DMS79 treated with DMSO at 0.1 percent for 48 hours (cell line): Measurements from ENCODE around the gene NKX2-3.

Source experiments
- DNase-seq: peaks from one replicate; lab custom pipeline; 2025; lab: John Stamatoyannopoulos, UW

The NKX2-3 gene

DNA sequence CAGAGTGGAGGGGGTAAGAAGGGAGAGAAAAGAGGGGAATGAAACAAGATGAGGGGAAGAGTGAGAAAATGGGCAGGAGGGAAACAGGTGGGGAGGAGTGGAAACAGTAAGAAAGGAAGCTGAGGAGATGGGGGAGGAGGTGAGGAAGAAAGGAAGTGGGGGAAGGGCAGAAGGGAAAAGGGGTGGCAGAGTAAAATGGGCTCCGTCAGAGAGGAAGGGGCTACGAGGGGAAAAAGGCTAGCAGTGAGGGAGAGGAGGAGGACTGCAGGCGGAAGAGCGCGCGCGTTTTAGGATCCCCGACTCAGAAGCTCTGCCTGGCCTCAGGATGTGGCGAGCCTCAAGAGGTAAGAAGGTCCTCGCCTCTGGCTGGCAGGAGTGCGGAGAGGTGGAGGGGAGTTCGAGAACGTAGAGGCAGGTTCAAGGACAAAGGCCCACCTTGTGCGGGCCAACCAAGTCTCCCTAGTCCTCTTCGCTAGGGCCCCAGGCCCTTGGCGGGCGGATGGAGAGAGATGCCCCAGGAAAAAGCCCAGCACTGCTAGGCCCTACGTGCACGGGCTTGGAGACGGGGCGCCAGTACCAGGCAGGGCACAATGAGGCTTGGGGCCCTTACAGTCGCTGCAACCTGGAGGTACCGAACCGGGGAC lies 5.8 kb upstream of the NKX2-3 start:
- no peak for DNase-seq

DNA sequence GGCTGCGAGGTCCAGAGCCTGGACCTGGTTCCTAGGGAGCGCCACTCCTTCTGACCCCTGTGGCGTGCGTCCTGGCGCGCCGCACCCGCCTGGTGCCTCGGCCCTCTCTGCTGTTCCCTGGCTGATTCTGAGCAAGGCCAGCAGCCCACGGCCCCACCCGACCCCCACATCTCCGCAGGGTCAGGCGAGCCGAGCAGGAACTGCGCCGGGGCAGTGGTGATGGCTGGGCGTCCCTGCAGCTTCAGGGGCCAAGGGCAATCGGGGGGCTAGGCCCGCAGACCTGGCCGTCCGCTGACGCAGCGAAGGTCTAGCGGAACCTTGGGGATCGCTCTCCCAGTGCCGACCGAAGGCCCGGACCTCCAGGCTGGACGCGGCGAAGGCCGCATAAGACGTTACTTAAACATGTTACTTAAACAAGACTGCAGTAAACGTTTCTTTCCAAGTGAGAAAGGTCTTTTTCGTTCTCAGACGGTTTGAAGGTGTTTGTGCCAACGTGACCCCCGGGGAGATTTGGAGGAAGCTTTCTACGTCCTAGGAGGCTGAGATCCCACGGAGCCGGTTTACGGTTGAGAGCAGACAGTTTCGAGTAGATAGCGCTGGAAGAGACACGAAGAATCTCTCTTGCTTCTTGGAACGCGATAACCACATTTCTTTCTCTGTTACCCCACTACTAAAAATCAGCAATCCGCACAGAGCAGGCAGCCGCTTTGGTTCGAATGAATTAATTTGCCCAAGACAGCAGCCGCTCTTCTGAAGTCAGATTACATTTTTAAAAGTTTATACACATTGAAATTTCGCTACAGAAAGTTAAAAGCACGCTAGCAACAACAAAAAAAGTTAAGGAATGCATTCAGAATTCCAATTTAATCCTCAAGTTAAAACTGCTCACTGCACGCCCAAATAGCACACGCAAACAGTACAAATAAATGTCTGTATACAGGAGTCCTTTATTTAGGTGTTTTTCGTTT lies 4.9 kb upstream of the NKX2-3 start:
- no peak for DNase-seq

DNA sequence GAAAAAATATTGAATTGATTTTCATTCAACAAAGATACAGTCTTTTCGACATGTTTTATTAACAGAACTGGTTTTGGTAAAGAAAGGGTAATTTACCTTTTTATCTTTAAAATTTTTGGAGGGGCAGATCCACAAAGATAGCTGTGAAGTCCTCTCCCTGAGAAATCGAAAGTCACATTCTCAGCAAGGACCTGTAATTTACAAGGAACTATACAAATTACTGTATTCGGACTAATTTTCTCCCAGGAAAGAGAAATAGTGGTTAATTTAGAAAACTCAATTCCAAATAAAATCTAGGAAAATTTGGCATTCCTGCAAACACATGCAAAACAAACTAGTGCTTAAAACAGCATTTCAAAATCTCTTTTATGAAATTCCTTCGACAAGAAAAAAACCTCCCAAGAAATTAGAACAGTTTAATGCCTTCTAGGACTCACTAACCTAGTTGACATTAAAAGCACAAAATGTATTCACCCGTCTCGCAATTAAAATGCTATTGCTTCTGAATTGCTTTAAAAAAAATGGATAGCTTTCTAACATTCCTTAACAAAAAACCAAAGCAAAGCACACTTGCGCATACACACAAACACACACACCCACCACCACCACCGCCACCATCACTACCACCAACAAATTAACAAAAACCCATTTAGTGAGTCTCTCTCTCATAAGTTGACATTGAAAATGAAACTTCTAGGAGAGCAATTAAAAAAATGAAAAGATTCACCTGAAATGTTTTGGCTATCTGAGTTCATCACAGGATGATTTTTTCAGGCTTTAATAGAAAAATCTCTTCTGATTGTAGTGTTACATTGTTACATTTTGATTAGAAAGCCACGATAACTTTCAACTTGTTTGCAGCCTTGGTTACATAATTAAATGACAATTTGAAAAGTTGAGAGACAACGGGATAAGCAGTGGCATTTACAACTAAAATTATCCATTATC lies 4.0 kb upstream of the NKX2-3 start:
- DNase-seq, result no peak

DNA sequence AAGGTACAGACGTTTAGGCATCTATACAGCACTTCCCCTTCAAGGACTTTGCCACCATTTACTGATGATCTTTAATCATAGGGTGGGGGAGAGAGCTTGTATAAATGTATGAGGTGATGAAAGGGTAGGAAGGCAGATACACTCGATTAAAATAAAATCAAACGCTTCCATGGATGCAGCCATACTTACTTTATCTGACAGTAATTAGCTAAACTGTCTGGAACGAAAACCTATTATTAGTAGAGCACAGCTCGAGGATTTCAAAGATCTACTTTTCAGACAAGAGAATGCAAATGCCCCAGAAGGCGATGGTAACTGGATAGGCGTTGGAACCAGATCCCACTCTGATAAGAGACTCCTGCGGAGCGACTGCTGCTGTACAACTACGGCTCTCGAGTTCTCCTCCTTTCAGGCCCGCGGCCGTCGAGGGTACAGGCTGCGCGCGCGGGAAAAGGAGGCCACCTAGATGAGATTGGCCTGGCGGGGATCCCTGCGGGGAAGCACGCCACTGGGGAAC lies 3.1 kb upstream of the NKX2-3 start:
- no peak for DNase-seq

DNA sequence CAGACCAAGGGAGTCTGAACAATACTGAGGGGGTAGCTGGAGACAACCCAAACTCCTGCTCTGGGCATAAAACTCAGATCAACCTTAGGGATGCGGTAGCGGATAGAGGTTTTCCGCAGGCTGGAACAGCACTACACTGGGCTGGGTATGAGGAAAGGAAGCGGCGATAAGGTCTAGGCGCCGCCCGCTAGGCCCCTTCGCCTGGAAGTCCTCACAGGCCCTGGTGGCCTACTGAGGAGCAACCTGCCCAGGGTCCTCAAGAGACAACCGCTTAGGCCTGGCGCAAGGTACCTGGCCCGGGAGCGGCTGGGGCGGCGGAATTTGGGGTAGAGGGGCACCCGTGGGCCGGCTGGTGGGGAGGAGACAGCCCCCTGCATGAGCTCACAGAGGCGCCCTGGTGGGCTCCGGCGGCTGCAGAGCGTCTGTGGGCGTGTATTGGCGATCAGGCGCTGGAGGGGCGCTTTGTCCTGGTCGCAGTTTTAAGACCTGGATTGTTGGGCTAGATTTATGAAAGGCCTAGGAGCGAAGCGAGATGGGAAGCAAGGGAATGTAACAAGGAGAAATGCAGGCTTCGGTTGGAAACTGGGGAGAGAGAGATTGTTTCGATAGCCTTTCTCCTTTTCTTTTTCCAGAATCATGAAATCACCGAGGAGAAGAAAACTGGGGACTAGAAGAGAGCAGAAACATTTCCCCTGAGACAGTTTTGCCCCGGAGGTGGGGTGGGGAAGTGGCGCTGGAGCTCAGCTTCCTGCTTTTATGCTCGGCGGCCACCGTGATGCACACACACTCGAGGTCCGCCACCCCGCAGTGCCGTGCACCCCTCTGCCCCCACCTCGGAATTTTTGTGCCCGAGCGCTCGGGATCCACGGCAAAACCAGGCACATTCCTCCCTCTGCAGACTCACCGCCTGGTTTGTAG lies 2.4 kb upstream of the NKX2-3 start:
- DNase-seq, result no peak

DNA sequence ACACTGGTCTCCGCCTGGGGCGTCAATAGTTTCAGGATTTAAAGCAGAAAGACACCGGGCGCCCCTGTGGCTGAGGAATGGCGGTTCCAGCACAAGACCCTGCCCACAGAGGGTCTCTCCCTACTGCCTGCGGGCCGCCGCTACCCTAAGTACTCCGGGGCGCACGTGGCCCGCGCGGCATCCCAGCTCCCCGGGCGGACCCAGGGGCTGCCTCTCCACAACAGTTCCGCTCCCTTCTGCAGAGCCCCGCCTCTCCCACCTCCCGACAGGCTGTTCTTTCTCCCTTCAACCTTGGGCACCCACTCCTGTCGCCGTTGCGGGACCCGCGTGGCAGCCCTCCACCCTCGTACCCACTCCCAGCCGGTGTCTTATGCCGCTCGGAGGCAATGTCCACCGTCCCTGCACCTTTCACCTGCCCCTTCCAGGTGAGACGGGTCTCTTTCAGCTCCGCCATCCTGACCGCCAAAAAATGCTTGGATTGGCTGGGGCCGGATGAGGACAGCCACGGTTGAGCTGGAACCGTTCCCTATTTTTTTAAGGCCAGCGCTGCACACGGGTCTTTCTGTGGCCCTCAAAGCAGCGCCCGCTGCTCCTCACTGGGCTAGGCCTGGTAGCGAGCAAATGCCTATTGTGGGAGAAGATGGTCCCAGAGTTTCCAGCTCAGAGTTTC lies 1.6 kb upstream of the NKX2-3 start:
- no peak for DNase-seq

DNA sequence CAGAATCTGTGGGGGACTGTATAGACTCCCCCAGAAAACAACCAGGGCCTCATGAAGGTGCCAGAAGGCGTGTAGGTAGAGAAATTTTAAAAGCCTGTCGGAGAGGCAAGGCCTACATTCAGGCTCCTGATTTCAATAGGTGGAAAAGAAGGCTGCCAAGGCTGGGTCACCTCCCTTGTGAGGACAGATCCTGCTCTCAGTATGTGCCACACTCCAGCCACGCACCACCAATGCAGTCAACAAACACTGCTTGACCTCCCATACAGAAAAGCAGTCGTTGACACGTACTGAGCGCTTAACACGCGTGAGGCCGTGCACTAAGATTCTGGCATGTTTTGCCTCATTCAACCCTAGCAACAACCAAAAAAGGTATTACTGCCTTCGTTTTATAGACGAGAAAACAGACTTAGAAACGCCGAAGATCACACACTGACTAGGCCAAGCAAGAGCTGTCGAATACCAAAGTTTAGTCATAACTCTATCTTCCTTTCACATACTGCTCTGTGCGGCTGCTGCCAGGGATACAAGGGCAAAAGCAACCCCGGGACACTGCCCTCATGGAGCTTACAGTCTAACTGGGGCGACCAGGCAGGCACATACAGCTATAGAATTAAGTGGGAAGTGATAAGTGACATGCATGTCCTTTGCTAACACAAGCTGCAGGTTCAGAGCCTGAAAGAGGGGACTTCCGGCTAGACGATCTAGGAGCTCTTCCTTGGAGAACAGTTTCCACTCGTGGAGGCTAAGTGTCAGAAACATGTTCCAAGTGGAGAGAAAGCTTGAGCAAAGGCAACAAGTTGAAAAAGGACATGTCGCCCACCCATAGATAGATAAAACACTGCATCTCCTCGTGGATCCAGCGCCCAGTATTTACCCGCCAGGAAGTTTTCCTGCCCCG lies 797 bp upstream of the NKX2-3 start:
- DNase-seq, result no peak

DNA sequence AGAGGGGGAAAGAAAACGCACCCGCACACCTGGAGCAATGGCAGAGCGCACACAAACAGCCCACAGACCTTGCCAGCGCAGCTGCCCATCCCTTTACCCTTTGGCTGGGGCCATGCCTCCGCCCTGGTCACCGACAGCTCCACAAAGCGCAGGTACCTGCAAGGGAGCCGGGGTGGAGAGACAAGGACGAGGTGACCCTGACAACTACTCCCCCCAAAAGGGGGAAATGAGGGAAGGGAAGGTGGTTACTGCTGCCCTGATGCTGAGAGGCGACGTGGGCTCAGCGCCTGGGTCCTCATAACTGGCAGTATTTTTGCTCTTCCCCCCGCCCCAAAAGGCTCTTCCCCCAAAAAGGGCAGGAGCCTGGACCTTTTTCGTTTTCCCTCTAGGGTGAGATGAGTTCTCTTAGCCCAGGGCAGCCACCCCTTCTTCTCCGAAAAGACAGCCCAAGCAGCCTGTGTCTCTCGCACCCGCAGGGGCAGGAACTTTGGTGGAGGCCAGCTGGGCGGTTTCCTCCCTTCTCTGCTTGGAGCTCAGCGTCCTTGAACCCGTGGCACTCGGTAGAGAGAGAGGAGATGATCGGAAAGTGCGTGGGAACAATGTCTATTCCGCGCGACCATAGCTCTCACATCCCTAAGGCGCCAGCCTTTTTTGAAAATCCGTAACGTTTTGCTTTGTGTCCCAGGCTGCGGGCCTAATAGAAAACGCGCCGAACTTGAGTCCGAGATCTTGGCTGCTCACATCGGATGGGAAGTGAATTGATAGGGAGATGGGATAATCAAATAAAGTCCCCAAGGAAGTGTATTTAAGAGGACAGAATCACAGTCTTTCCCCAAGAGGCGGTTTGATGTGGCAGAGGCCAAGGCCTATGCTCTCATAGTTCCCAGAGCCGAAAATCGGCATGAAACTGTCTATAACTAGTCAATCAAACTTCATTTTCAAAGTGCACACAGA lies 1.0 kb downstream of the NKX2-3 start:
- no peak for DNase-seq

DNA sequence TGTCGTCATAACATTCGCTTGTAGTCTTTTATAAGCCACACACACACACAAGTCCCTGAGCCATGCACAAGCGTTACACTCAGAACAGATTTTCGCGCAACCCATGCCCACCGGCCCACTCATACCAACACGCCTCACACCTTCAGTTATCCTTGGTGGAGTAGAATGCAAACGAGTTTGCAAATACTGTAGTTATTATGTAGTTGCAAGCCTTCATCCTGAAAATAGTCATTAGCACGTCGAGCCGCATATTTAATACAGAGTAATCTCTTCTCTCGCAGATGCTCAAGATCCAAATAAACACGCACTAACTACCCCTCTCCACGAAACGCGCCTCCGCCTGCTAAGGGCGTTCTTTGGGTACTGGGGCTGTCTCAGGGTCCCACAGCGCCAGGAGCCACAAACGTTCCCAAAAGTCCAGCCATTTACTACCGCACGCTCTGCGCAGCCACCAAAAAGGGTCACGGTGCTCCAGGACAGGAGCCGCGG lies 1.8 kb downstream of the NKX2-3 start:
- DNase-seq, result no peak

DNA sequence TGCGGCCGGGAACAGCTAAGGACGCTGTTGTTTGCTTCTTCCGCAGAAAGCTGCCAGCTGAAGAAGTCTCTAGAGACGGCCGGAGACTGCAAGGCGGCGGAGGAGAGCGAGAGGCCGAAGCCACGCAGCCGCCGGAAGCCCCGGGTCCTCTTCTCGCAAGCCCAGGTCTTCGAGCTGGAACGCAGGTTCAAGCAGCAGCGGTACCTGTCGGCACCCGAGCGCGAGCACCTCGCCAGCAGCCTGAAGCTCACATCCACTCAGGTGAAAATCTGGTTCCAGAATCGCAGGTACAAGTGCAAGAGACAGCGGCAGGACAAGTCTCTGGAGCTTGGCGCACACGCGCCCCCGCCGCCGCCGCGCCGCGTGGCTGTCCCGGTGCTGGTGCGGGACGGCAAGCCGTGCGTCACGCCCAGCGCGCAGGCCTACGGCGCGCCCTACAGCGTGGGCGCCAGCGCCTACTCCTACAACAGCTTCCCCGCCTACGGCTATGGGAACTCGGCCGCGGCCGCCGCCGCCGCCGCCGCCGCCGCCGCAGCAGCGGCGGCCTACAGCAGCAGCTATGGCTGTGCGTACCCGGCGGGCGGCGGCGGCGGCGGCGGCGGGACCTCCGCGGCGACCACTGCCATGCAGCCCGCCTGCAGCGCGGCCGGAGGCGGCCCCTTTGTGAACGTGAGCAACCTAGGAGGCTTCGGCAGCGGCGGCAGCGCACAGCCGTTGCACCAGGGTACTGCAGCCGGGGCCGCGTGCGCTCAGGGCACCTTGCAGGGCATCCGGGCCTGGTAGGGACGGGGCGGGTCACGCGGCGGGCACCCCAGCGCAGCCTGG lies 2.4 kb downstream of the NKX2-3 start:
- no peak for DNase-seq

DNA sequence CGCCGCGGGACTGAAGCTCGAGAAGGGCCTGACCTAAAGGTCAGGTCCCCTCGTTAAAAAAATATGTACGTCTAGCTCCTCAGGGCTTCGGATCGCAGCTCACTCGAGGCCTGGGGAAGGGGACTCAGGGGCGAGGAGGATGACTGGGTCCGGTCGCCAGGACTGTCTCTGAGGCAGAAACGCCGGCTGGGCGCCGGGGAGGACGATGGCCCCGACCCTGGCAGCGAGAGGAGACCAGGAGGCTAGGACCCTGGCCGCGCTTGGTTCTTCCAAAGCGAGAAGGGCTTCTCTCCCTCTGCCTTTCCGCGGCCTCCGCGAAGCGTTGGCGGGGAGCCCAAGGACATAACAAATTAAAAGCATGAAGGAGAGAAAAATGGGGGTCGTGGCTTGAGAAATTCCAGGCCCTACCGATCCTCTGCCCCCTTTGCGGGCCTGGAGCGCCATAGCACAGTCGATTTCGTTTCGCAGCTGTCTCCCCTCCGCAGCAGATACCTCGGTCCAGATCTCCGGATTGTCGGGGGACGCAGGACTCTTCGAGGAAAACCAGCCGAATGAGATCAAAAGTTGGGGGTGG lies 3.1 kb downstream of the NKX2-3 start:
- no peak for DNase-seq

DNA sequence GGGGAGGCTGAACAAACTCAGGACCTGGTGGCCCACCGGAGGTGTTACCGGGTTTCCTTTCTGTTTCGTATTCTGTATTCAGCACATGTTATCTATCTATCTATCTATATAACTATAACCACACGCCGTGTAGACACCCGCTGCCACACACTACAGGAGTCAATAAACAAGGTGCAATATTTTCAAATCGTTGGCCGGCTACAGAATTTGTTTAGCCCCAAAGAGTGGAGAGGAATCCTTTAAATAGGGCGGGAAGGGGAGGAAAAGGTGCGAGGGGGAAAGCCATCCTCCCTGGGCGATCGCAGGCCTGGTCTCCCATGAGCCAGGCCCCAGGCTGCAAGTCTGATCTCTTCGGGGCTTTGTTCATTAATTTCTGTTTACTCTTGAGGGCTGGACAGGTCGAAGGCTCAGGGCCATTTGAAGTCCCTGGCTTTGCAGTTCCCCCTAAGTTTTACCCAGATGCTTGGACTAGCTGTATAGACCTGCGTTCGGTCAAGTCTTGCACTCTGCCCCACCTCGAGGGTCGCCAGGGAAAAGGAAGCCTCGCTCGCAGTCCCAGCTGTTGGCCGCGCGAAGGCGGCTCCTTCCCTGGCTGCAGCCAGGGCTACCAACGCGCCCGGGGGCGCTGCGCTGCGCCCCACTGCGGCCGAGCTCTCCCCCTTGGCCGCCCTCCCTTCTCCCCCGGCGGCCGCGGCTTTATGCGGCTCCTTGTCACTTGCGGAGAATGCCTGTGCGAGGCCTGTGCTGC lies 3.8 kb downstream of the NKX2-3 start:
- DNase-seq, result no peak

DNA sequence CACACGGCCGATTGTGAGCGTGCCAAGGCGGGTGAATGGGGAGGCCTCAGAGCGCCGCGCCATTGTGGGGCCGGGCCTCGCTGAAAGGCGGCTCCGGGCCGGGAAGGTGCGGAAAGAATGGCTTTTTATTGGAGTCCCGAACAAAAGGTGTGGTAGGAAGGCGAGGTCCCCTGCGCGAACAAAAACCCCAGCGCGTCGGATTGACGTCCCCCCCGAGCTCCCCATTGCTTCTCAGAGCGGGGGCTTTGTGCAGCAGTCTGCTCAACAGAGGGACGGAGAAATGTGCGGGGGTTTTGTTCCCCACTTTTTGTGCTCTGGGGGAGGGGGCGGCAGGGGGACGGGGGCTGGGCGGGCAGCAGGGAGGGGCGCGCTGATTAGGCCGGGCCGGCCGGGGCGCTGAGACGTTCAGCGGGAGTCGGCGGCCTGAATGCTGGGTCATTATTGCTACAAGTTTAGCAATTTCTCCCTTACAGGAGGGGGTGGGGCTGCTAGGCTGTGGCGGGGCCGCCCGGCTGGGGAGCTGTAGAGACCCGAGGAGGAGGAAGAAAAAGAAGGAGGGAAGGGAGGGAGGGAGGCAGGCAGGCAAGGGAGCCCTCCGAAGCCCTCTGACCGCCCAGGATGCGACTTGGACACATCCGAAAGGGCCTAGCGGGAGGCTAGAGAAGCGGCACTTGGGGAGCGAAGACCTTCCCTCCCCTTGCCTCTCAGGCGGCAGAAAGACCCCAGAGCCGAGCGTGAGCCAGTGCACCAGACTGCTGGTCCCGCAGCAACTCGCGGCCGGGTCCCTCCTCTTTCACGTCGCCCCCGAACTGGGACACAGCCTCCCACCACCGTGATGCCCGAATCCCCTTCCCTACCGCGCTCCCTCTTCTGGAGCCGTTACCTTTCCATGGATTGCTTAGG lies 4.6 kb downstream of the NKX2-3 start:
- no peak for DNase-seq

DNA sequence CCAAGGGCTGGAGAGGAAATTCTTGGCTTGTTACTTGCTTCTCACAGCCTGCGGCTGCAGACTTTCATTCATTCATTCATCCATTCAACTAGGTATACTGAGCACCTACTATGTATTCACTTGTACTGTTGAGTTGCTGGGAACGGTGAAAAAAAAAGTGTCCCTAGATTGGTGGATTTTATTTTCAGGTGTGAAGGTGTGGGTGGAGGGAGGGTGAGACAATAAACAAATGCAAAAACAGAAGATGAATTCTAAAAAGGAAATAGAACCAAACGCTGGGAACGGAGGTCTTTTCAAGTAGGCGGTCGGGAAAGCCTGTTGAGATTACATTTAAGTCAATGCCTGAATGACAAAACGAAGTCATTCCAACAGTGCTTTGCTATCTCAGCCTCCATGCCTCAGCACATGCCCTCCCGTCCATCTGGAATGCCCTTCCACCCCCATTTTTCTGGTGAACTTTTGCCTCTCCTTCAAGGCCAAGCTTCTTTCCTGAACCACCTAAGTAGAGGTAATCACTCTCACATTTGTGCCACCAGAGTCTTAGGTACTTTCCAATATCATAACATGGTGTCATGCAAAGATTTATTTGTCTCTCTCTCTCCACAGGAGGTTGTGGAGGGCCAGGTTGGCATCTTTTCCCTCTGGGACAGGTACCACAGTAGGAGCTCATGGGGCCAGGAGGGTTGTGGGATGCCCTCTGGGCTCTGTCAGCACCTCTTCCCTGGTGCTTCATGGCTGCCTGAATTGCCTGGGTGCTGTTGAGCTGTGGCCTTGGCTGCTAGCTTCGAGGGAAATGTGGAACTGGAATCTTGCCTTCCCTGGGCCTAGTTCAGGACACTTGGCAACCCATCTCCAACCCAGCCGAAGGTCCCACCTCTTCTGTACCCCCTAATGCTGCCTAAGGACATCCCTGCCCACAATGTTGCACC lies 5.5 kb downstream of the NKX2-3 start:
- no peak for DNase-seq
